Lower lobe of right lung (tissue), 2 donors: ENCODE data around the gene KIAA0513. TPM values are rescaled to one million over a fixed set of nuclear protein-coding genes. Genes with fewer than 3 reads are reported as not detected.
A peak's percentile ranks its signal among the peaks of the same experiment; 100 is the strongest.

Experiments
- ATAC-seq, 2 donors: fragments of 200-7000 bp; cut with Tn5 transposase; one replicate each; pipeline ENCODE4 v1.9.1; 2020 to 2022; ENCODE audit warnings: mild to moderate bottlenecking in 2 of 2, moderate library complexity in 2 of 2
- DNase-seq: peaks from one replicate; pipeline ENCODE4 v3.0.0-alpha.2; 2020
- H3K27ac ChIP-seq: fragments of 200-600 bp; one replicate; pipeline ENCODE4 v1.8.0; 2022
- H3K27me3 ChIP-seq: fragments of 200-600 bp; one replicate; pipeline ENCODE4 v1.8.0; 2022; ENCODE audit warnings: low read depth
- H3K36me3 ChIP-seq: fragments of 200-600 bp; one replicate; pipeline ENCODE4 v1.8.0; 2022; ENCODE audit warnings: mild to moderate bottlenecking
- H3K4me1 ChIP-seq: fragments of 200-600 bp; one replicate; pipeline ENCODE4 v1.8.0; 2022
- H3K4me3 ChIP-seq: fragments of 200-600 bp; one replicate; pipeline ENCODE4 v1.8.0; 2022; ENCODE audit warnings: mild to moderate bottlenecking
- H3K9me3 ChIP-seq: fragments of 200-600 bp; one replicate; pipeline ENCODE4 v1.8.0; 2022
- intact Hi-C: fragments of 100-400 bp; cut with DNase I; formaldehyde crosslinking; loops from one replicate; pipeline ENCODE4 v1.11.0; 2022
- total RNA-seq: library from RNA; stranded (reverse); fragmentation: NEBNext Ultra II Directional; extraction: Animal tissue kit (Norgen Biotek cat#: 25700); gene quantifications from one replicate; pipeline ENCODE4 v1.2.1, GENCODE V29; 2021
- TF ChIP-seq, protein P1 (sequence below): fragments of 200-600 bp; IDR thresholded peaks from one replicate; pipeline ENCODE4 v1.8.0; 2022; ENCODE audit warnings: antibody characterized with exemption, mild to moderate bottlenecking
- donor health status: DM: no; HTN: yes; CAD: no; lungs with severe emphysema.

KIAA0513 gene
- total RNA-seq, 1 donor from 2014 or later: 31.1 TPM

DNA sequence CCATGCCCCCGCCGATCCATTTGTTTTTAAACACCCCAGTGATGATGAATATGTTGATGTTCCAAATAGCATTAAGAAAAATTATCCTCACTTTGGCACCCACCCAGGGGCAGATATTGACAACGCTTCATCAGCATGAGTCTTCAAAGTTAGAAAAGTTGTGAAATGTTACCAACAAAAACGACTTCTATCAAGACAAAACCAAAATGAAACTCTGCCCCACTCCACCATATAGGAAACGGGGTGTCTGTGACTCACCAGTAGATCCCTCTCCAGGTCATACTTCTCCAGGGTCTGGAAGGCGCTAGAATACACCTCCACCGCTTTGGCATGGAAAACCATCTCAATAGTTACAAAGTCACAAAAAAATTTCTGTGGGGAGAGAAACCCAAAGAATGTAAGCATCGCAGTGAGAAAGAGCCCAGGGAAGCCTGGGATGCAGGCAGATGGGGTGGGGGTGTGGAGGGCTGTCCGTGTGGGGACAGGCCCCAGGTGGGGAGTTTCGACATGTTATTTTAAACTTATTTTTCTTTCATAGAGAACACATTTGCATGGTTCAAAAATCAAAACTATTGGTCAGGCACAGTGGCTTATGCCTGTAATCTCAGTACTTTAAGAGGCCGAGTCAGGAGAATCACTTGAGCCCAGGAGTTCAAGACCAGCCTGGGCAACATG is 74.5 kb downstream of the KIAA0513 start:
- H3K4me1 ChIP-seq: peaks cover 10% of the 10 kb centered on the region
- intact Hi-C loops: no loop called here
- TF ChIP-seq, protein P1, sequence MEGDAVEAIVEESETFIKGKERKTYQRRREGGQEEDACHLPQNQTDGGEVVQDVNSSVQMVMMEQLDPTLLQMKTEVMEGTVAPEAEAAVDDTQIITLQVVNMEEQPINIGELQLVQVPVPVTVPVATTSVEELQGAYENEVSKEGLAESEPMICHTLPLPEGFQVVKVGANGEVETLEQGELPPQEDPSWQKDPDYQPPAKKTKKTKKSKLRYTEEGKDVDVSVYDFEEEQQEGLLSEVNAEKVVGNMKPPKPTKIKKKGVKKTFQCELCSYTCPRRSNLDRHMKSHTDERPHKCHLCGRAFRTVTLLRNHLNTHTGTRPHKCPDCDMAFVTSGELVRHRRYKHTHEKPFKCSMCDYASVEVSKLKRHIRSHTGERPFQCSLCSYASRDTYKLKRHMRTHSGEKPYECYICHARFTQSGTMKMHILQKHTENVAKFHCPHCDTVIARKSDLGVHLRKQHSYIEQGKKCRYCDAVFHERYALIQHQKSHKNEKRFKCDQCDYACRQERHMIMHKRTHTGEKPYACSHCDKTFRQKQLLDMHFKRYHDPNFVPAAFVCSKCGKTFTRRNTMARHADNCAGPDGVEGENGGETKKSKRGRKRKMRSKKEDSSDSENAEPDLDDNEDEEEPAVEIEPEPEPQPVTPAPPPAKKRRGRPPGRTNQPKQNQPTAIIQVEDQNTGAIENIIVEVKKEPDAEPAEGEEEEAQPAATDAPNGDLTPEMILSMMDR: no peak
- H3K4me3 ChIP-seq: no peak overlapping the region
- H3K9me3 ChIP-seq: no peaks in the 10 kb centered on the region
- no peaks in the 10 kb centered on the region for H3K36me3 ChIP-seq
- DNase-seq (no peak), ATAC-seq (no peak)
- peaks cover 5% of the 10 kb centered on the region for H3K27me3 ChIP-seq
- no peak overlapping the region for H3K27ac ChIP-seq

GRCh38 chr16:85103114-85104079 is 75.8 kb downstream of the KIAA0513 start:
- Histone ChIP-seq H3K9me3 (no peaks in the 10 kb centered on the region), H3K27me3 (no peaks in the 10 kb centered on the region), H3K36me3 (no peaks in the 10 kb centered on the region), H3K27ac (no peak overlapping the region), H3K4me3 (no peak overlapping the region), H3K4me1 (peaks cover 10% of the 10 kb centered on the region)
- no peak for ATAC-seq
- intact Hi-C loops: no loop called here
- DNase-seq: no peak
- TF ChIP-seq, protein P1: no peak

- H3K4me3 ChIP-seq: no peak overlapping the region
- DNase-seq (no peak), ATAC-seq (no peak)
- intact Hi-C loops: no loop called here
- no peaks in the 10 kb centered on the region for H3K36me3 ChIP-seq
- H3K9me3 ChIP-seq: no peaks in the 10 kb centered on the region
- TF ChIP-seq, protein P1: no peak
- peaks cover 10% of the 10 kb centered on the region for H3K4me1 ChIP-seq
- H3K27ac ChIP-seq: no peak overlapping the region
- H3K27me3 ChIP-seq: no peaks in the 10 kb centered on the region
Measured at GRCh38 chr16:85104147-85104546, 76.6 kb downstream of the KIAA0513 start.

- peak; percentile 72 for DNase-seq
- TF ChIP-seq, protein P1: no peak
- Histone ChIP-seq H3K4me1 (peaks cover 10% of the 10 kb centered on the region), H3K9me3 (no peaks in the 10 kb centered on the region), H3K27me3 (no peaks in the 10 kb centered on the region), H3K27ac (no peak overlapping the region), H3K36me3 (no peaks in the 10 kb centered on the region), H3K4me3 (no peak overlapping the region)
- intact Hi-C loops: no loop called here
- ATAC-seq: peak; percentile 68 to 85
Measured at GRCh38 chr16:85104821-85105391, 77.3 kb downstream of the KIAA0513 start.

- DNase-seq: no peak
- intact Hi-C loops: no loop called here
- peaks cover 10% of the 10 kb centered on the region for H3K4me1 ChIP-seq
Measured at GRCh38 chr16:85105475-85105874, 77.9 kb downstream of the KIAA0513 start.

More at GRCh38 chr16:85105475-85105874, 77.9 kb downstream of the KIAA0513 start:
- Histone ChIP-seq H3K4me3 (no peak overlapping the region), H3K36me3 (no peaks in the 10 kb centered on the region), H3K27me3 (no peaks in the 10 kb centered on the region), H3K27ac (no peak overlapping the region), H3K9me3 (no peaks in the 10 kb centered on the region)
- TF ChIP-seq, protein P1: no peak
- no peak for ATAC-seq
